ENCODE measurements around the gene RPL36.

GRCh38 chr19:5697890-5698634 is 8.0 kb downstream of the RPL36 start:
- no peak for TF ChIP-seq EP300 (IDR thresholded peaks at IDR 0.05)
- no peak for TF ChIP-seq POLR2A (IDR thresholded peaks at IDR 0.05)
- no peak for TF ChIP-seq CTCF (IDR thresholded peaks at IDR 0.05)

Data from upper lobe of left lung (tissue), 4 donors.